Panc1 (cell line): ENCODE data around the gene MITF.

ENCODE experiments used
- CTCF ChIP-seq: fragments of 450-650 bp; IDR thresholded peaks from 2 replicates; pipeline ENCODE4 v1.5.1; 2017; ENCODE audit warnings: mild to moderate bottlenecking
- POLR2AphosphoS5 ChIP-seq: IDR thresholded peaks from 2 replicates; pipeline ENCODE4 v1.6.1; 2012; ENCODE audit warnings: mild to moderate bottlenecking, low read depth, low read length, moderate library complexity
- SIN3A ChIP-seq: IDR thresholded peaks from 2 replicates; pipeline ENCODE4 v1.6.1; 2012; ENCODE audit warnings: low read depth, mild to moderate bottlenecking, low read length, moderate library complexity, borderline replicate concordance; ENCODE audit not compliant: insufficient read depth
- TCF7L2 ChIP-seq: IDR thresholded peaks from 2 replicates; pipeline ENCODE4 v1.6.1; 2011; ENCODE audit warnings: mild to moderate bottlenecking, low read depth, low read length, inconsistent platforms
- TF ChIP-seq, protein P1 (sequence below), 2 experiments: IDR thresholded peaks; 2 replicates each; pipeline ENCODE4 v1.6.1; 2011 to 2012; ENCODE audit warnings: low read depth in 2 of 2, control low read depth in 1 of 2, low read length in 1 of 2, mild to moderate bottlenecking in 1 of 2, moderate library complexity in 1 of 2; ENCODE audit not compliant: insufficient read depth in 1 of 2

- no peak for TF ChIP-seq POLR2AphosphoS5
- TF ChIP-seq CTCF: no peak
- TF ChIP-seq, protein P1, sequence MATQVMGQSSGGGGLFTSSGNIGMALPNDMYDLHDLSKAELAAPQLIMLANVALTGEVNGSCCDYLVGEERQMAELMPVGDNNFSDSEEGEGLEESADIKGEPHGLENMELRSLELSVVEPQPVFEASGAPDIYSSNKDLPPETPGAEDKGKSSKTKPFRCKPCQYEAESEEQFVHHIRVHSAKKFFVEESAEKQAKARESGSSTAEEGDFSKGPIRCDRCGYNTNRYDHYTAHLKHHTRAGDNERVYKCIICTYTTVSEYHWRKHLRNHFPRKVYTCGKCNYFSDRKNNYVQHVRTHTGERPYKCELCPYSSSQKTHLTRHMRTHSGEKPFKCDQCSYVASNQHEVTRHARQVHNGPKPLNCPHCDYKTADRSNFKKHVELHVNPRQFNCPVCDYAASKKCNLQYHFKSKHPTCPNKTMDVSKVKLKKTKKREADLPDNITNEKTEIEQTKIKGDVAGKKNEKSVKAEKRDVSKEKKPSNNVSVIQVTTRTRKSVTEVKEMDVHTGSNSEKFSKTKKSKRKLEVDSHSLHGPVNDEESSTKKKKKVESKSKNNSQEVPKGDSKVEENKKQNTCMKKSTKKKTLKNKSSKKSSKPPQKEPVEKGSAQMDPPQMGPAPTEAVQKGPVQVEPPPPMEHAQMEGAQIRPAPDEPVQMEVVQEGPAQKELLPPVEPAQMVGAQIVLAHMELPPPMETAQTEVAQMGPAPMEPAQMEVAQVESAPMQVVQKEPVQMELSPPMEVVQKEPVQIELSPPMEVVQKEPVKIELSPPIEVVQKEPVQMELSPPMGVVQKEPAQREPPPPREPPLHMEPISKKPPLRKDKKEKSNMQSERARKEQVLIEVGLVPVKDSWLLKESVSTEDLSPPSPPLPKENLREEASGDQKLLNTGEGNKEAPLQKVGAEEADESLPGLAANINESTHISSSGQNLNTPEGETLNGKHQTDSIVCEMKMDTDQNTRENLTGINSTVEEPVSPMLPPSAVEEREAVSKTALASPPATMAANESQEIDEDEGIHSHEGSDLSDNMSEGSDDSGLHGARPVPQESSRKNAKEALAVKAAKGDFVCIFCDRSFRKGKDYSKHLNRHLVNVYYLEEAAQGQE (IDR thresholded peaks at IDR 0.05; ENCODE audit: insufficient read depth in 1 of 2, low read depth in 2 of 2, low read length in 1 of 2): no peak
- no peak for TF ChIP-seq SIN3A
- TF ChIP-seq TCF7L2: no peak
Measured at GRCh38 chr3:69825446-69825845, 86.2 kb downstream of the MITF start.
